Liver (tissue), 9 donors: ENCODE data around the gene COL12A1. TPM values are rescaled to one million over a fixed set of nuclear protein-coding genes. Genes with fewer than 3 reads are reported as not detected.

ENCODE experiments used
- DNase-seq: peaks from one replicate; pipeline ENCODE4 v3.0.0-alpha.2; 2017; ENCODE audit warnings: low spot score
- H3K27ac ChIP-seq, 2 donors: one replicate each; pipeline ENCODE4 v1.7.0; 2013; ENCODE audit warnings: inconsistent platforms in 2 of 2, low read length in 2 of 2, control low read depth in 1 of 2, low read depth in 1 of 2, mild to moderate bottlenecking in 1 of 2
- H3K27me3 ChIP-seq, 4 donors: one replicate each; pipeline versions ENCODE4 v1.6.1 to v1.7.0; 2013; ENCODE audit warnings: low read length in 3 of 4, inconsistent platforms in 1 of 4, mild to moderate bottlenecking in 1 of 4, moderate library complexity in 1 of 4; ENCODE audit not compliant: control insufficient read depth in 4 of 4, insufficient read depth in 4 of 4
- H3K36me3 ChIP-seq, 4 donors: one replicate each; pipeline versions ENCODE4 v1.6.1 to v1.7.0; 2013; ENCODE audit warnings: low read length in 3 of 4, mild to moderate bottlenecking in 3 of 4, low read depth in 1 of 4, moderate library complexity in 1 of 4; ENCODE audit not compliant: control insufficient read depth in 4 of 4, insufficient read depth in 3 of 4
- H3K4me1 ChIP-seq, 4 donors: one replicate each; pipeline versions ENCODE4 v1.6.1 to v1.7.0; 2013; ENCODE audit warnings: low read length in 3 of 4, mild to moderate bottlenecking in 3 of 4, moderate library complexity in 1 of 4; ENCODE audit not compliant: control insufficient read depth in 4 of 4, insufficient read depth in 4 of 4
- H3K4me3 ChIP-seq, 3 donors: one replicate each; pipeline versions ENCODE4 v1.6.1 to v1.7.0; 2013; ENCODE audit warnings: low read length in 3 of 3, control low read depth in 1 of 3, low read depth in 1 of 3, mild to moderate bottlenecking in 1 of 3
- H3K9ac ChIP-seq, 2 donors: one replicate each; pipeline ENCODE4 v1.7.0; 2013; ENCODE audit warnings: low read length in 2 of 2, mild to moderate bottlenecking in 2 of 2, moderate library complexity in 2 of 2, control low read depth in 1 of 2, low read depth in 1 of 2
- H3K9me3 ChIP-seq, 4 donors: one replicate each; pipeline versions ENCODE4 v1.6.1 to v1.7.0; 2013; ENCODE audit warnings: low read length in 3 of 4; ENCODE audit not compliant: control insufficient read depth in 4 of 4
- ATF3 ChIP-seq: IDR thresholded peaks from 2 replicates; pipeline ENCODE4 v1.6.1; 2016; ENCODE audit warnings: antibody characterized with exemption
- CTCF ChIP-seq: fragments of 150-350 bp; IDR thresholded peaks from 2 replicates; pipeline ENCODE4 v1.5.1; 2017; ENCODE audit warnings: improper control_type of control experiment, low read depth, low read length; ENCODE audit not compliant: missing input control
- EGR1 ChIP-seq, 2 donors: IDR thresholded peaks; 2 replicates each; pipeline ENCODE4 v1.6.1; 2016 to 2018; ENCODE audit warnings: antibody characterized with exemption in 2 of 2, low read depth in 2 of 2
- FOXA1 ChIP-seq: IDR thresholded peaks from 2 replicates; pipeline ENCODE4 v1.6.1; 2016; ENCODE audit warnings: antibody characterized with exemption
- FOXA2 ChIP-seq: IDR thresholded peaks from 2 replicates; pipeline ENCODE4 v1.6.1; 2016; ENCODE audit warnings: antibody characterized with exemption
- GABPA ChIP-seq, 2 donors: IDR thresholded peaks in 1 of 2; conservative IDR thresholded peaks in 1 of 2; 2 replicates each; pipeline ENCODE4 v1.6.1; 2016; ENCODE audit warnings: antibody characterized with exemption in 2 of 2, mild to moderate bottlenecking in 1 of 2, moderate library complexity in 1 of 2
- HNF4A ChIP-seq, 2 donors: conservative IDR thresholded peaks; 2 replicates each; pipeline ENCODE4 v1.6.1; 2016; ENCODE audit warnings: antibody characterized with exemption in 2 of 2, mild to moderate bottlenecking in 2 of 2
- HNF4G ChIP-seq: IDR thresholded peaks from 2 replicates; pipeline ENCODE4 v1.6.1; 2016; ENCODE audit warnings: antibody characterized with exemption
- JUND ChIP-seq, 2 donors: IDR thresholded peaks; 2 replicates each; pipeline ENCODE4 v1.6.1; 2016; ENCODE audit warnings: antibody characterized with exemption in 2 of 2
- MAX ChIP-seq: IDR thresholded peaks from 2 replicates; pipeline ENCODE4 v1.6.1; 2016; ENCODE audit warnings: antibody characterized with exemption
- NR2F2 ChIP-seq: IDR thresholded peaks from 2 replicates; pipeline ENCODE4 v1.6.1; 2016; ENCODE audit warnings: antibody characterized with exemption
- RAD21 ChIP-seq, 2 donors: IDR thresholded peaks; 2 replicates each; pipeline ENCODE4 v1.6.1; 2016; ENCODE audit warnings: antibody characterized with exemption in 2 of 2, mild to moderate bottlenecking in 2 of 2
- REST ChIP-seq: IDR thresholded peaks from 2 replicates; pipeline ENCODE4 v1.6.1; 2016; ENCODE audit warnings: antibody characterized with exemption, mild to moderate bottlenecking
- RXRA ChIP-seq, 2 donors: IDR thresholded peaks; 2 replicates each; pipeline ENCODE4 v1.6.1; 2017 to 2018; ENCODE audit warnings: antibody characterized with exemption in 2 of 2, mild to moderate bottlenecking in 1 of 2
- SP1 ChIP-seq: IDR thresholded peaks from 2 replicates; pipeline ENCODE4 v1.6.1; 2018; ENCODE audit warnings: antibody characterized with exemption, mild to moderate bottlenecking
- TAF1 ChIP-seq: conservative IDR thresholded peaks from 2 replicates; pipeline ENCODE4 v1.6.1; 2016; ENCODE audit warnings: antibody characterized with exemption, mild to moderate bottlenecking
- YY1 ChIP-seq: IDR thresholded peaks from 2 replicates; pipeline ENCODE4 v1.6.1; 2016; ENCODE audit warnings: antibody characterized with exemption, mild to moderate bottlenecking
- ZBTB33 ChIP-seq: IDR thresholded peaks from 2 replicates; pipeline ENCODE4 v1.6.1; 2016; ENCODE audit warnings: antibody characterized with exemption
- WGBS: extraction: QIAGEN DNeasy Blood & Tissue Kit; methylation state at CpG from one replicate; pipeline ENCODE4 v1.1.7; 2013; 5-methylcytosine and 5-hydroxymethylcytosine counted together
- polyA plus RNA-seq, 2 donors: library from polyadenylated mRNA; stranded (reverse) in 1 of 2; unstranded in 1 of 2; fragments of 200-250 nt in 1 of 2; fragments of >200 nt in 1 of 2; fragmentation: Nextera tagmentation in 1 of 2; extraction: Ambion mirVana in 1 of 2; gene quantifications; one replicate each; pipeline versions ENCODE4 v1.2.1 to v1.2.3, GENCODE V29; 2013 to 2015
- total RNA-seq, 2 donors: library from RNA; depleted of rRNA; stranded (reverse); fragments of >200 nt; gene quantifications; one replicate each; pipeline ENCODE4 v1.2.3, GENCODE V29; 2014
- donor health status: healthy.
- donor health status: healthy.
- donor health status: healthy.
- donor health status: healthy.
- donor health status: healthy.

COL12A1 gene
- total and polyA plus RNA-seq, 4 donors = 0.15 to 5.1 (median 1.8) TPM

GRCh38 chr6:75102301-75102700 lies 103.6 kb downstream of the COL12A1 start:
- WGBS = 71% methylated on average over 5 of the region's 5 CpGs
- Histone ChIP-seq H3K27ac (no peak overlapping the region), H3K27me3 (peaks cover 0 to 2% (median 0%) of the 10 kb centered on the region in 4 donors)

GRCh38 chr6:75101896-75102295 lies 104.0 kb downstream of the COL12A1 start:
- no peak overlapping the region for H3K4me3 ChIP-seq
- H3K4me1 ChIP-seq = peaks cover 0 to 3% (median 1%) of the 10 kb centered on the region in 4 donors
- H3K27me3 ChIP-seq = peaks cover 0 to 2% (median 0%) of the 10 kb centered on the region in 4 donors
- no peaks in the 10 kb centered on the region for H3K36me3 ChIP-seq
- H3K27ac ChIP-seq = no peak overlapping the region
- no peak overlapping the region for H3K9ac ChIP-seq
- no peak for DNase-seq
- WGBS = 54% methylated on average over 4 of the region's 4 CpGs
- no peak for TF ChIP-seq MAX
- TF ChIP-seq FOXA2 = no peak
- TF ChIP-seq RAD21 (IDR thresholded peaks at IDR 0.05) = no peak
- no peak for TF ChIP-seq TAF1
- no peak for TF ChIP-seq HNF4A (conservative IDR thresholded peaks at IDR 0.05)
- TF ChIP-seq GABPA (IDR thresholded peaks at IDR 0.05 in 1 of 2, conservative IDR thresholded peaks at IDR 0.05 in 1 of 2) = no peak
- no peak for TF ChIP-seq CTCF
- no peak for TF ChIP-seq FOXA1
- no peak for TF ChIP-seq YY1
- no peak for TF ChIP-seq ATF3
- TF ChIP-seq NR2F2 = no peak
- no peak for TF ChIP-seq HNF4G
- TF ChIP-seq JUND (IDR thresholded peaks at IDR 0.05) = no peak
- TF ChIP-seq RXRA (IDR thresholded peaks at IDR 0.05) = no peak
- no peak for TF ChIP-seq EGR1 (IDR thresholded peaks at IDR 0.05; ENCODE audit: low read depth in 2 of 2)
- TF ChIP-seq SP1 = no peak
- no peak for TF ChIP-seq REST
- no peak for TF ChIP-seq ZBTB33
- no peaks in the 10 kb centered on the region for H3K9me3 ChIP-seq

More at GRCh38 chr6:75102301-75102700, 103.6 kb downstream of the COL12A1 start:
- no peak for TF ChIP-seq ZBTB33
- DNase-seq = no peak
- Histone ChIP-seq H3K4me3 (no peak overlapping the region), H3K9me3 (no peaks in the 10 kb centered on the region), H3K9ac (no peak overlapping the region), H3K4me1 (peaks cover 0 to 3% (median 1%) of the 10 kb centered on the region in 4 donors), H3K36me3 (no peaks in the 10 kb centered on the region)
